Prostate gland (tissue), 2 donors: ENCODE results near the gene B3GALT6. TPM values are rescaled to one million over a fixed set of nuclear protein-coding genes. Genes with fewer than 3 reads are reported as not detected.

Experiments
- DNase-seq: peaks from one replicate; pipeline ENCODE4 v3.0.0-alpha.2; 2019; ENCODE audit warnings: low spot score
- H3K27ac ChIP-seq, 2 donors: fragments of 200-600 bp; sonication (generic); 2 replicates each; pipeline ENCODE4 v1.5.1; 2017 to 2019
- H3K27me3 ChIP-seq: fragments of 200-600 bp; sonication (generic); replicated peaks from 2 replicates; pipeline ENCODE4 v1.5.1; 2019; ENCODE audit not compliant: insufficient read depth
- H3K36me3 ChIP-seq, 2 donors: fragments of 200-600 bp; sonication (generic); 1 replicate in 1 of 2; 2 replicates in 1 of 2; pipeline versions ENCODE4 v1.5.1 to v1.8.1; 2017 to 2019
- H3K4me1 ChIP-seq: fragments of 200-600 bp; sonication (generic); replicated peaks from 2 replicates; pipeline ENCODE4 v1.5.1; 2019
- H3K4me3 ChIP-seq, 2 donors: fragments of 200-600 bp; sonication (generic); 2 replicates each; pipeline ENCODE4 v1.5.1; 2017 to 2019
- H3K9me3 ChIP-seq: fragments of 200-600 bp; sonication (generic); 2 replicates; pipeline ENCODE4 v1.5.1; 2017
- POLR2A ChIP-seq: fragments of 450-650 bp; IDR thresholded peaks from one replicate; pipeline ENCODE4 v1.6.1; 2016; ENCODE audit warnings: antibody characterized with exemption, mild to moderate bottlenecking
- POLR2AphosphoS5 ChIP-seq: sonication (generic); formaldehyde crosslinking; IDR thresholded peaks from one replicate; pipeline ENCODE4 v1.6.1; 2017; ENCODE audit warnings: antibody characterized with exemption
- WGBS: methylation state at CpG from one replicate; pipeline ENCODE4 v1.1.5; 2018; 5-methylcytosine and 5-hydroxymethylcytosine counted together
- intact Hi-C: fragments of 100-400 bp; cut with DNase I; formaldehyde crosslinking; loops from one replicate; pipeline ENCODE4 v1.14.2; 2022
- total RNA-seq, 2 donors: library from RNA; depleted of rRNA; stranded (reverse); fragments of >200 nt; gene quantifications; one replicate each; pipeline ENCODE4 v1.1.0, GENCODE V29; 2016
- TF ChIP-seq, protein P1 (sequence below), 4 experiments: fragments of 200-600 bp in 2 of 4; fragments of 450-650 bp in 2 of 4; sonication (generic) in 2 of 4; IDR thresholded peaks; 1 replicate in 3 of 4; 2 replicates in 1 of 4; pipeline ENCODE4 v1.5.1; 2016 to 2019; ENCODE audit warnings: antibody characterized with exemption in 4 of 4, mild to moderate bottlenecking in 2 of 4, moderate library complexity in 2 of 4

B3GALT6 gene
- total RNA-seq, 2 donors from 2014 or later = 29.6 to 41.5 TPM

DNA sequence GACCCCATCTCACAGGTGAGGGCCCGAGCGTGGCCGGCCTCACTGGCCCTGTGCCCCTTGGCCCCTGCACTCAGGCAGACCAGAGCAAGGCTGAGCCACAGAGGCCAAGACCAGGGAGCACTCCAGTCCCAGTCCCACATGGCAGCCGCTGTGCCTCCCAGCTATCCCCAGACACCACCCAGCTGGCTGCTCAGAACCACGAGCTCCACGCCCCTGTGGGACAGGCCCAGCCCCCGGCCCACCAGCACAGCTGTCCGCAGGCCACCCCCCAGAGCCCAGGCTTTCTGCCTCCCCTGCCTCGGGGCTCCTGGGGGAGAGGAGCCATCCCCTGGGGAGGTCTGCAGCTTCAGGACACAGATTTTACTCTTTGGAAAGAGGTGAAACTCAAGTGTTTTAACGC lies 23.6 kb downstream of the B3GALT6 start:
- intact Hi-C loops = no loop called here
- Histone ChIP-seq H3K9me3 (no peaks in the 10 kb centered on the region), H3K27ac (no peak overlapping the region), H3K4me1 (peaks cover 4% of the 10 kb centered on the region), H3K4me3 (no peak overlapping the region), H3K36me3 (peaks cover 5 to 7% of the 10 kb centered on the region in 2 donors), H3K27me3 (no peaks in the 10 kb centered on the region)
- TF ChIP-seq, protein P1, sequence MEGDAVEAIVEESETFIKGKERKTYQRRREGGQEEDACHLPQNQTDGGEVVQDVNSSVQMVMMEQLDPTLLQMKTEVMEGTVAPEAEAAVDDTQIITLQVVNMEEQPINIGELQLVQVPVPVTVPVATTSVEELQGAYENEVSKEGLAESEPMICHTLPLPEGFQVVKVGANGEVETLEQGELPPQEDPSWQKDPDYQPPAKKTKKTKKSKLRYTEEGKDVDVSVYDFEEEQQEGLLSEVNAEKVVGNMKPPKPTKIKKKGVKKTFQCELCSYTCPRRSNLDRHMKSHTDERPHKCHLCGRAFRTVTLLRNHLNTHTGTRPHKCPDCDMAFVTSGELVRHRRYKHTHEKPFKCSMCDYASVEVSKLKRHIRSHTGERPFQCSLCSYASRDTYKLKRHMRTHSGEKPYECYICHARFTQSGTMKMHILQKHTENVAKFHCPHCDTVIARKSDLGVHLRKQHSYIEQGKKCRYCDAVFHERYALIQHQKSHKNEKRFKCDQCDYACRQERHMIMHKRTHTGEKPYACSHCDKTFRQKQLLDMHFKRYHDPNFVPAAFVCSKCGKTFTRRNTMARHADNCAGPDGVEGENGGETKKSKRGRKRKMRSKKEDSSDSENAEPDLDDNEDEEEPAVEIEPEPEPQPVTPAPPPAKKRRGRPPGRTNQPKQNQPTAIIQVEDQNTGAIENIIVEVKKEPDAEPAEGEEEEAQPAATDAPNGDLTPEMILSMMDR (IDR thresholded peaks at IDR 0.05) = no peak
- no peak for TF ChIP-seq POLR2A
- TF ChIP-seq POLR2AphosphoS5 = no peak
- 91% methylated on average over 10 of the region's 10 CpGs for WGBS
- no peak for DNase-seq

DNA sequence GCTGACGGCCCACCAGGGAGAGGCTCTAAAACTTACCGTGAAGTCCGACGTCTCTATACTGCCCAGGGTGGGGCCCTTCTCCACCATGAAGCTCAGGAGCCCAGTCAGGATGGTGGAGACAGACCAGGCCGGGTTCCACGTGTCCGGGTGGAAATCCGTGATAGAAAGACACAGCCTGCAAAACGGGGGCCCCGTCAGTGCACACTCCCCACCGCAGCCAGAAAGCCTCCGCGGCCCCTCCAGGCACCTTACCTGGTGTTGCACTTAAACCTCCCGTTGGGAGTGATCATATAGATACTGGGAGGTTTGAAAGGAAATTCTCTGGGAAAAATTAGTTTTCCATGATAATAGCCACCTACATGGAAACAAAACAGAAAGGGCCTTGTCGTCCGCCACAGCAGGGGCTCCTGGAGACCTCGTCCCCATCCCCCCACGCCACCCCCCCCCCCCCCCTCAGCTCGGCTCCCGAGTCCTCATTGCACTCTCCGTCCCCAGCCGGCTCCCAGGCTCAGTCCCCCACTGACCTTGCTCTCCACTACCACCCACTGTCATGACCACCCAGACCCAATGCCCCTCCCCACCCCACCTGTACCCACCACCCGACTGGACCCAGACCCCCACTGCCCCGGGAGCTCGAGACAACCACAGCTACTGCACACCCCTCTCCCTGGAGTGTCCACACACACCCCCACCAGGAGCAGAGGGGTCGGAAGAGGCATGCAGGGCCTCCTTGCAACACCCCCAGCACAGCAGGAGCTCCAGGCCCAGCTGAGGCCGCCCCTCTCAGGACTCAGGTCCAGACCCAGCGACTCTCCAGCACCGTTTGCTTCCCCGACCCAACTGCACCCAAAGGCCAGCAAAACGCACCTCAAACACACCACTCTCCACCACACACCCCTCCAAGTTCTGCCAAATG lies 25.2 kb downstream of the B3GALT6 start:
- Histone ChIP-seq H3K36me3 (peaks cover 5 to 10% of the 10 kb centered on the region in 2 donors), H3K27ac (no peak overlapping the region), H3K9me3 (no peaks in the 10 kb centered on the region), H3K4me3 (no peak overlapping the region), H3K27me3 (no peaks in the 10 kb centered on the region), H3K4me1 (peaks cover 4% of the 10 kb centered on the region)
- intact Hi-C loops = no loop called here
- DNase-seq = no peak
- WGBS = 93% methylated on average over 31 of the region's 31 CpGs
- TF ChIP-seq, protein P1 (IDR thresholded peaks at IDR 0.05) = no peak
- no peak for TF ChIP-seq POLR2AphosphoS5
- no peak for TF ChIP-seq POLR2A

DNA sequence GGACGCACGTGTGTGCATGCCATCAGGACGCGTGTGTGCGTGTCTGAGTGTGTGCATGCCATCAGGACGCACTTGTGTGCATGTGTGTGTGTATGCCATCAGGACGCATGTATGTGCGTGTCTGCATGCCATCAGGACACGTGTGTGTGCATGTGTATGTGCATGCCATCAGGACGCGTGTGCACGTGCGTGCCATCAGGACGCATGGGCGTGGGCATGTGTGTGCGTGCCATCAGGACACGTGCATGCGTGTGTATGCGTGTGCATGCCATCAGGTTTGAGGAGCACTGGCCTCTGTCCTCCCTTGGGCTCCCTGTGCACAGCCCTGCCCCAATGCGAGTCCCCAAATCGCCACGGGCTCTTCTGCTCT lies 27.1 kb downstream of the B3GALT6 start:
- intact Hi-C loops = no loop called here
- Histone ChIP-seq H3K9me3 (no peaks in the 10 kb centered on the region), H3K27me3 (no peaks in the 10 kb centered on the region), H3K36me3 (peaks cover 5 to 17% of the 10 kb centered on the region in 2 donors), H3K4me3 (no peak overlapping the region), H3K4me1 (peaks cover 2% of the 10 kb centered on the region), H3K27ac (no peak overlapping the region)
- no peak for DNase-seq
- 91% methylated on average over 22 of the region's 22 CpGs for WGBS
- no peak for TF ChIP-seq POLR2A
- no peak for TF ChIP-seq POLR2AphosphoS5
- TF ChIP-seq, protein P1 (IDR thresholded peaks at IDR 0.05) = no peak

DNA sequence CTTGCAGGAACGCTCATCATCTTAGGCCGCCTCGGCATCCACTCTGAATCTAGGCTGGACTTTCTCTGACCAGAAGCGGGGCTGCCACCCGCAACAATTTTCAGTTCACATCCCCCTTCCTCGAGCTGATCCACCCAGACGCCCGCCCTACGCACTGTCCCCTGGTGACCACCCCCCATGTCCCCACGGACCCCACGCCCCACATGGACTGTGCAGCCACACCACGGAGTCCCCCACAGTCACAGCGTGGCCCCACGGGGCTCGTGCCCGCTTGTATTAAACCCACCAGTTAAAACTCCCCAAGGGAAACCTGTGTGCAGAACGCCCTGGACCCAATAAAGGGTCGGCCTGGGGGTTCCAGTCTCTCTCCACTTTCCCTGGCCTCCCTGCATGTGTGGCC lies 27.5 kb downstream of the B3GALT6 start:
- WGBS = 91% methylated on average over 18 of the region's 18 CpGs
- Histone ChIP-seq H3K4me3 (no peak overlapping the region), H3K27ac (no peak overlapping the region), H3K27me3 (no peaks in the 10 kb centered on the region), H3K9me3 (no peaks in the 10 kb centered on the region), H3K4me1 (no peaks in the 10 kb centered on the region), H3K36me3 (peaks cover 5 to 17% of the 10 kb centered on the region in 2 donors)
- TF ChIP-seq, protein P1 (IDR thresholded peaks at IDR 0.05) = no peak
- TF ChIP-seq POLR2A = no peak
- no peak for TF ChIP-seq POLR2AphosphoS5
- no peak for DNase-seq
- intact Hi-C loops = no loop called here
